Neural progenitor cell (in vitro differentiated cells): ENCODE data around the gene SLC4A5.

ENCODE experiments used
- EZH2 ChIP-seq: fragments of 200-600 bp; sonication (generic); IDR thresholded peaks from 2 replicates; pipeline ENCODE4 v1.6.1; 2017; ENCODE audit warnings: antibody characterized with exemption, mild to moderate bottlenecking, moderate library complexity
- EZH2phosphoT487 ChIP-seq: fragments of 200-600 bp; sonication (generic); IDR thresholded peaks from 2 replicates; pipeline ENCODE4 v1.6.1; 2017; ENCODE audit warnings: antibody characterized with exemption
- TF ChIP-seq, protein P1 (sequence below): fragments of 200-600 bp; sonication (generic); IDR thresholded peaks from 2 replicates; pipeline ENCODE4 v1.5.1; 2017; ENCODE audit warnings: antibody characterized with exemption, mild to moderate bottlenecking

- TF ChIP-seq EZH2phosphoT487 = no peak
- TF ChIP-seq, protein P1, sequence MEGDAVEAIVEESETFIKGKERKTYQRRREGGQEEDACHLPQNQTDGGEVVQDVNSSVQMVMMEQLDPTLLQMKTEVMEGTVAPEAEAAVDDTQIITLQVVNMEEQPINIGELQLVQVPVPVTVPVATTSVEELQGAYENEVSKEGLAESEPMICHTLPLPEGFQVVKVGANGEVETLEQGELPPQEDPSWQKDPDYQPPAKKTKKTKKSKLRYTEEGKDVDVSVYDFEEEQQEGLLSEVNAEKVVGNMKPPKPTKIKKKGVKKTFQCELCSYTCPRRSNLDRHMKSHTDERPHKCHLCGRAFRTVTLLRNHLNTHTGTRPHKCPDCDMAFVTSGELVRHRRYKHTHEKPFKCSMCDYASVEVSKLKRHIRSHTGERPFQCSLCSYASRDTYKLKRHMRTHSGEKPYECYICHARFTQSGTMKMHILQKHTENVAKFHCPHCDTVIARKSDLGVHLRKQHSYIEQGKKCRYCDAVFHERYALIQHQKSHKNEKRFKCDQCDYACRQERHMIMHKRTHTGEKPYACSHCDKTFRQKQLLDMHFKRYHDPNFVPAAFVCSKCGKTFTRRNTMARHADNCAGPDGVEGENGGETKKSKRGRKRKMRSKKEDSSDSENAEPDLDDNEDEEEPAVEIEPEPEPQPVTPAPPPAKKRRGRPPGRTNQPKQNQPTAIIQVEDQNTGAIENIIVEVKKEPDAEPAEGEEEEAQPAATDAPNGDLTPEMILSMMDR = no peak
- TF ChIP-seq EZH2 = no peak
Measured at GRCh38 chr2:74384051-74384450, 40.8 kb upstream of the SLC4A5 start.
